ENCODE results near the gene ANKRD29.

GRCh38 chr18:23572012-23572411 is 90.7 kb downstream of the ANKRD29 start:
- TF ChIP-seq, protein P1, sequence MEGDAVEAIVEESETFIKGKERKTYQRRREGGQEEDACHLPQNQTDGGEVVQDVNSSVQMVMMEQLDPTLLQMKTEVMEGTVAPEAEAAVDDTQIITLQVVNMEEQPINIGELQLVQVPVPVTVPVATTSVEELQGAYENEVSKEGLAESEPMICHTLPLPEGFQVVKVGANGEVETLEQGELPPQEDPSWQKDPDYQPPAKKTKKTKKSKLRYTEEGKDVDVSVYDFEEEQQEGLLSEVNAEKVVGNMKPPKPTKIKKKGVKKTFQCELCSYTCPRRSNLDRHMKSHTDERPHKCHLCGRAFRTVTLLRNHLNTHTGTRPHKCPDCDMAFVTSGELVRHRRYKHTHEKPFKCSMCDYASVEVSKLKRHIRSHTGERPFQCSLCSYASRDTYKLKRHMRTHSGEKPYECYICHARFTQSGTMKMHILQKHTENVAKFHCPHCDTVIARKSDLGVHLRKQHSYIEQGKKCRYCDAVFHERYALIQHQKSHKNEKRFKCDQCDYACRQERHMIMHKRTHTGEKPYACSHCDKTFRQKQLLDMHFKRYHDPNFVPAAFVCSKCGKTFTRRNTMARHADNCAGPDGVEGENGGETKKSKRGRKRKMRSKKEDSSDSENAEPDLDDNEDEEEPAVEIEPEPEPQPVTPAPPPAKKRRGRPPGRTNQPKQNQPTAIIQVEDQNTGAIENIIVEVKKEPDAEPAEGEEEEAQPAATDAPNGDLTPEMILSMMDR (conservative IDR thresholded peaks at IDR 0.05; ENCODE audit: low read length) = no peak
- TF ChIP-seq EZH2phosphoT487 (IDR thresholded peaks at IDR 0.05; ENCODE audit: borderline replicate concordance) = no peak

All from Loucy (cell line).